TTC549 (cell line): ENCODE measurements around the gene IER2.
"Not testable (repeated sequence)": the region's sequence is repeated elsewhere in the genome, so short reads cannot be mapped to it uniquely, and the experiment has no call there.

Experiments
- FAIRE-seq: peaks from 2 replicates; lab custom pipeline; 2012; peaks lifted over from hg19 to GRCh38; lab: Jason Lieb, UNC

Gene IER2

DNA sequence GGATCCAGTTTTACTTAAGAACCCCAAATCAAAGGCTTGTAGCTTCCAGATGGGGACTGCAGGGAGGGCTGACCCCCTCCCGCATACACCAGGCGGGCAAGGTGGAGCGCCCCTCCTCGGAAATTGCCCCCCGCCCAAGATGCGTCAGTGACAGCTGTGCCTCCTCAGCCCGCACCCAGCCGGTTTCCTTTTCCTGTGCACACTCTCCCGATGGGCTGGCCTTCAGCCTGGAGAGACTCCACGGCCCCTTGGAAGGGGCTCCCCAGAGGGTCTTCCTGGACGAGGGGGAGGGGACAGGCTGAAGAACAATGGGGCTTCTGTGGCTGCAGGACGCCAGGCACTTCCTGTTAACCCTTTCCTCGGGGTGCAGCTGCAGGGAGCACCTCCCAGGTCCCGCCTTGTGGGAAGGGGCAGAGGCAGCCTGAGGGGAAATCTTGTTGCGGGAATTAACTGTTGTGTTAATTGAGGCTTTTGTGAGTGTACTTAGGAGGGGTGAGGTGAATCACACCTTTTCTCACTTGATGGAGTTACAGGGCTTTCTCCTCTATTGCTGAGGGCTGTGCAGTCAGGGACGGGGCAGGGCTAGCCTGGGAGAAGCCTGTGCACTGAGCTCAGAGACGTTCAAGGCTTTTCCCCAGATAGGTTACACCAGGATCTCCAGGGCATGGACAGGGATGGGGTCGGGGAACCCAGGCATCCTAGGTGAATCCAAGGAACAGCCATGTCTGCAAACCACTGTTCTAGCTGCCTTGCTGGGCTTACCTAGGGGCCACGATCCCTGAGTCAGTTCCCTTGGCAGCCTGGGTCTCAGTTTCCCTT, 14.3 kb downstream of the IER2 start:
- no peak for FAIRE-seq

DNA sequence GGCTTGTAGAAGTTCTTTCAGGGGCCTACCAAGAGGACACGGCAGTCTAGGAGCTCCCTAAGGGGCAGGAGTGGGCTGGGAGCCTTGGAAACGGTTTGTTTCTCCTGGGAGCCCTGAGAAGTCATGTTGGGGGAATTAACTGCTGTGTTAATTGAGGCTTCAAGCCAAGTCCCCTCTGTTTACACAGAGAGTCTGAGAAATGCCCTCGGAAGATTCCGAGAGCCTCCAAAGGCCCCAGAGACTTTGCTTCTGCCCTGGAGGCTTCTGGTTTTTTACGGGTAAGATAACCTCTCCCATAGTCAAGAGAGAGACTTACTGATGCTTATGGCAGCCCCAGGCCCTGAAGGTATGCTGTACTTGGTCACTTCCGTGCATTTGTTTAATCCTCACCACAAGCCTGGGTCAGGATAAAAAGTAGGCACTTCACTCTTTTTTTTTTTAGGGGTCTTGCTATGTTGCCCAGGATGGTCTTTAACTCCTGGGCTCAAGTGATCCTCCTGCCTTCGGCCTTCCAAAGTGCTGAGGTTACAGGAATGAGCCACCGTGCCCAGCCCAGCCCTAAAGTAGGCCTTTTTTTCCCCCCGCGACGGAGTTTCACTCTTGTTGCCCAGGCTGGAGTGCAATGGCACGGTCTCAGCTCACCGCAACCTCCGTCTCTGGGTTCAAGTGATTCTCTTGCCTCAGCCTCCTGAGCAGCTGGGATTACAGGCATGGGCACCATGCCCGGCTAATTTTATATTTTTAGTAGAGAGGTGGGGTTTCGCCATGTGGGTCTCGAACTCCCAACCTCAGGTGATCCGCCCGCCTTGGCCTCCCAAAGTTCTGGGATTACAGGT, 15.2 kb downstream of the IER2 start:
- FAIRE-seq, result no peak

DNA sequence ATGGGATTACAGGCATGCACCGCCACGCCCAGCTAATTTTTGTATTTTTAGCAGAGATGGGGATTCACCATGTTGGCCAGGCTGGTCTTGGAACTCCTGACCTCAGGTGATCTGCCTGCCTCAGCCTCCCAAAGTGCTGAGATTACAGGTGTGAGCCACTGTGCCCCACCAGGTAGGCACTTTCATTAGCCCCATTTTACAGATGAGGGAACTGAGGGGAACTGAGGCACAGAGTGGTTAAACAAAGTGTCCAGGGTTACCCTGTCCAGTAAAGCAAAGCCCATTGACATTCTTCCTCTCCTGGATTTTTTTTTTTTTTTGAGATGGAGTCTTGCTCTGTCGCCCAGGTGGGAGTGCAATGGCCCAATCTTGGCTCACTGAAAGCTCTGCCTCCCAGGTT, 15.9 kb downstream of the IER2 start:
- not testable (repeated sequence) for FAIRE-seq

DNA sequence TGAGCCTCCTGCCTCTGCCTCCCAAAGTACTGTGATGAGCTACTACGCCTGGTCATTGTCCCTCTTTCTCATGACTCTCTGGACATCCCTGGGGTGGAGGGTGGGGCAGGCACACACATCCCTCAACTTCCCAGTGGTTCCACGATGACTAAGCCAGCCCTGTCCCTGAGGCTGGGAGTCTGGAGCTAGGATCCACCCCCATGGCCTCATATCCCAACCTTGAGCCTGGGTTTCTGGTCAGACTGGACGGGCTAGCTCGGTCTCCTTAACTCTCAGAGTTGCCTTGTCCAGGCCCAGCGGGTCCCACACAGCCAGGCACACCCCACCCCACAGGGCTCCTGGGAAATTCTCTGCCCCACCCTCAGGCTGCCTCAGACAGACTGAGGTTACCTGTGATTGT, 19.6 kb downstream of the IER2 start:
- FAIRE-seq, result no peak

DNA sequence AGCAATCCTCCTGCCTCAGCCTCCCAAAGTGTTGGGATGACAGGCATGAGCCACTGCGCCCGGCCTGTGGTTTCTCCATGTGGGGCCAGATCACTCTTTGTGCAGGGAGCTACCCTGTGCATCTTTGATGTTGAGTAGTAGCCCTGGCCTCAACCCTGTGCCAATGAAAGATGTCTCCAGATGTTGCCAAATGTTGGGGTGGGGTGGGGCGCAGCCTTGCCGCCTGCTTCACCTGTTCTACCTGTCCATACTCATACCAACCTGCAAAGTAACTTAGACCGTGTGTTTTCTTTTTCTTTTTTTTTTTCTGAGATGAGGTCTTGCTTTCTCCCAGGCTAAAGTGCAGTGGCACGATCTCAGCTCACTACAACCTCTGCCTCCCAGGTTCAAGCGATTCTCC, 20.9 kb downstream of the IER2 start:
- no peak for FAIRE-seq

DNA sequence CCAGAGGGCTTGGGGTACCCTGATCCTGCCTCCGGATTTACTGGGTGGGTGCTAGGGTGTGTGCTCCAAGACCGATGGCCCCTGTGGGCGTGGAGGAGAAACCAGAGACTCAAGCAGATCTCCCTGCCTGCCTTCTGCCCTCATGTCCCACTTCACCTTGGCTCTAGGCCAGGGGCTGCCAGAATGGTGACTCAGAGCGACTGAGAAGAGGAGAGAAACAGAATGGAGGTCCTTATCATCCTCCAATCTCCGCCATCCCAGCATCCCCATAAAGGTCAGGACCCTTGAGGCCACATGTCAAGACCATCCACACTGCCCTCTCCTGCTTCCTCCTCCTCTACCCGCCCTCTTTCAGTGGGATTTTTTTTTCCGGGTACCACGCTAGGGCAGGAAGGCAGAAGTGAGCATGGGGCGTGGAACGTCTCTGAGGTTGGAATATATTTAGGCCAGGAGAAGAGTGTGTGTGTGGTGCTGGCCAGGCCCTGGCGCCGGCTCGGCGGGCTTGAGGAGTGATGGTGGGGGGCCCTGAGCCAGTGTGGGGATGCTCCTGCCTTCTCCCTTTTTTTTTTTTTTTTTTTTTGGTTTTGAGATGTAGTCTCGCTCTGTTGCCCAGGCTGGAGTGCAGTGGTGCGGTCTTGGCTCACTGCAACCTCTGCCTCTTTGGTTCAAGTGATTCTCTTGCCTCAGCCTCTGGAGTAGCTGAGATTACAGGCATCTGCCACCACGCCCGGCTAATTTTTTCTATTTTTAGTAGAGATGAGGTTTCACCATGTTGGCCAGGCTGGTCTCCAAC, 22.3 kb downstream of the IER2 start:
- no peak for FAIRE-seq

DNA sequence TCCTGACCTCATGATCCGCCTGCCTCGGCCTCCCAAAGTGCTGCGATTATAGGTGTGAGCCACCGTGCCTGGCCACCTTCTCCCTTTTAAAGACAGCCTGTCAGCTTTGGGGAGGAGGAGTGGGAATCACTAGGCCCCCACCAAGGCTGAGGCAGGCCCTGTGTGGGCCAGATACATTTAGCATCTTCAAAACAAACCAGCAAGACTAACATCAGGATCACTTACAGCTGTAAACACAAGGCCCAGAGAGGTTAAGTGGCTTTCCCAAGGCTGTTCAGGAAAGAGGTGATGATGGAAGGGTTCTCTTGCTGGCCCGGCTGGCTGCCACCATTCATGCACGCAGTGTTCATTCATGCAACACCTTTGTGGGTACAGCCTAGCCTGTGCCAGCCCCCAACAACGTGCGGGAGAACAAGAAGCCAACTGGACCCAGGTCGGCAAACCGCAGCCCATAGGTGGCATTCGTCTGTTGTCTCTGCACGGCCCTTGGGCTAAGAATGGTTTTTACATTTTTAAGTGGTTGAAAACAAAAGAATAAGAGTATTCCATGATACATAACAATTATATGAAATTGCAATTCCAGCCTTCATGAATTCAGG, 23.0 kb downstream of the IER2 start:
- no peak for FAIRE-seq

DNA sequence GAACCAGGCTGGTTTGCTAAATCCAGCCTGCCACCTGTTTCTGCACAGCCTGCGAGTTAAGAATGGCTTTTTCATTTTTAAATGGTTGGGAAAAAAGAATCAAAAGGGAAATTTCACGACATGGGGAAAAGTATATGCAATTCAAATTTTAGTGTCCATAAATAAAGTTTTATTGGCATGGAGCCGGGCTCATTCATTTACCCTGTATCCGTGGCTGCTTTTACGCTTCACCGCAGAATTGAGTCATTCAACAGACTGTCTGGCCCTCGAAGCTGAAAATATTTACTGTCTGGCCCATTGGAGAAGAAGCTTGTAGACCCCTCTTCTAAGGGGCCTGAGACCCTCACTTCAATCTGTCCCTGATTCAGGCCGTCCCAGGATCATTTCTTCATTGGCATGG, 26.1 kb downstream of the IER2 start:
- FAIRE-seq, result no peak

DNA sequence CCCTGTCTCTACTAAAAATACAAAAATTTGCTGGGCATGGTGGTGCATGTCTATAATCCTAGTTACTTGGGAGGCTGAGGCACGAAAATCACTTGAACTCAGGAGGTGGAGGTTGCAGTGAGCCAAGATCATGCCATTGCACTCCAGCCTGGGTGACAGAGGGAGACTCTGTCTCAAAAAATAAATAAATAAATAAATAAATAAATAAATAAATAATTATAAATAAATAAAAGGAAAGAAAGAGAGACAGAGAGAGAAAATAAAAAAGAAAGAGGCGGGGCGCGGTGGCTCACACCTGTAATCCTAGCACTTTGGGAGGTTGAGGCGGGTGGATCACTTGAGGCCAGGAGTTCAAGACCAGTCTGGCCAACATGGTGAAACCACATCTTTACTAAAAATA, 27.4 kb downstream of the IER2 start:
- FAIRE-seq, result not testable (repeated sequence)

DNA sequence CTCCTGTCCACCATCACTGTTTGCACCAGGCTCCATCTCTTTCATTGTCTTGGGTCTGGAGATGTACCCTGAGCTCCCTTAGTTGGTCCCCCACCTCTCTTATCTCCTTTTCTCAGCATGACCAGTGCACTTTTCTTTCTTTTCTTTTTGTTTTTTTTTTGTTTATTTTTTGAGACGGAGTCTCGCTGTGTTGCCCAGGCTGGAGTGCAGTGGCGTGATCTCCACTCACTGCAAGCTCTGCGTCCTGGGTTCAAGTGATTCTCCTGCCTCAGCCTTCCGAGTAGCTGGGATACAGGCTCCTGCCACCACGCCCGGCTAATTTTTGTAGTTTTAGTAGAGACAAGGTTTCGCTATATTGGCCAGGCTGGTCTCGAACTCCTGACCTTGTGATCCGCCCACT, 28.1 kb downstream of the IER2 start:
- FAIRE-seq, result not testable (repeated sequence)

DNA sequence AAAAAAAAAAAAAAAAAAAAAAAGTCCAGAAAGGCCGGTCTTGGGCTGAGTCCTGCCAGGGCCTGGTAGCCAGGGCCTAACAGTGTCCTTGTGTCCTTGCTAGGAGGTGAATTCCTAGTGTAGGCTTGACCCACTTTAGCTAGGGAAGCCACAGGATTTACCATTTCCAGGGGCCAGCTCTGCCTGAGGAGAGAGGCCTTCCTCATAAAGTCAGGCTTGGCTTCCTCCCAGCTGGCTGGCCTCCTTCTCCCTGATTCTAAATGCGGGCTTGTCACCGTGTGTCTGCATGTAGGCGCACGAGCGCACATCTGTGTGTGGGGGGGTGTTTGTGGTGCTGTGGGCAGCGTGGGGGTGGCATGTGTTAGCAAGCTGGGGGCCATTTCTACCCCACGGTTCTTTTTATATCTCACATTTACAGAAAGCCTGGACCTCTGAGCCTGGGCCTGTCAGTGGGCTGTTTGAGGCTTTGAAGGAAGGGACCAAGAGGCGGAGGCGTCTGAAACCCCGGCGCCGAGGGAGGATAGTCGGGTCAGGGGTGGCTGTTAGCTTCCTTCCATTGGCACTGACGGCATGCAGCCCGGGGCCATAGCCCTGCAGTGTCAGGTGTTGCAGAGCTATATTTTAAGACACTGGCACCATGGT, 31.7 kb downstream of the IER2 start:
- no peak for FAIRE-seq

DNA sequence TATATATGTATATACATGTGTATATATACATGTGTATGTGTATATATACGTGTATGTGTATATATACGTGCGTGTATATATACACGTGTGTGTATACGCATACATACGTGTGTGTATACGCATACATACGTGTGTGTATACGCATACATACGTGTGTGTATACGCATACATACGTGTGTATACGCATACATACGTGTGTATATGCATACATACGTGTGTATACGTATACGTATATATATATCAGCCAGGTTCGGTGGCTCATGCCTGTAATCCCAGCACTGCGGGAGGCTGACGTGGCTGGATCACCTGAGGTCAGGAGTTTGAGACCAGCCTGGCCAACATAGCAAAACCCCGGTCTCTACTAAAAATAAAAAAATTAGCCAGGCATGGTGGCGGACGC, 34.7 kb downstream of the IER2 start:
- FAIRE-seq, result not testable (repeated sequence)

DNA sequence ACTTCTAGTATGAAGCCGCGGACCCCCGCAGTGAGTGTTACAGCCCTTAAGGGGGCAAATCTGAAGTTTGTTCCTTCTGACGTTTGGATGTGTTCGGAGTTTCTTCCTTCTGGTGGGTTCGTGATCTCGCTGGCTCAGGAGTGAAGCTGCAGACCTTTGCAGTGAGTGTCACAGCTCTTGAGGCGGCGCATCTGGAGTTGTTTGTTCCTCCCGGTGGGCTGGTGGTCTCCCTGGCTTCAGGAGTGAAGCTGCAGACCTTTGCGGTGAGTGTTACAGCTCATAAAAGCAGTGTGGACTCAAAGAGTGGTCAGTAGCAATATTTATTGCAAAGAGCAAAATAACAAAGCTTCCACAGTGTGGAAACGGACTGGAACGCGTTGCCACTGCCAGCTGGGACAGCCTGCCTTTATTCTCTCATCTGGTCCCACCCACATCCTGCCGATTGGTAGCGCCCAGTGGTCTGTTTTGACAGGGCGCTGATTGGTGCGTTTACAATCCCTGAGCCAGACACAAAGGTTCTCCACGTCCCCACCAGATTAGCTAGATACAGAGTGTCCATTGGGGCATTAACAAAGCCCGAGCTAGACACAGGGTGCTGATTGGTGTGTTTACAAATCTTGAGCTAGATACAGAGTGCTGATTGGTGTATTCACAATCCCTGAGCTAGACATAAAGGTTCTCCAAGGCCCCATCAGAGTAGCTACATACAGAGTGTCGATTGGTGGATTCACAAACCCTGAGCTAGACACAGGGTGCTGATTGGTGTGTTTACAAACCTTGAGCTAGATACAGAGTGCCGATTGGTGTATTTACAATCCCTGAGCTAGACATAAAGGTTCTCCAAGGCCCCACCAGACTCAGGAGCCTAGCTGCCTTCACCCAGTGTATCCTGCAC, 35.8 kb downstream of the IER2 start:
- not testable (repeated sequence) for FAIRE-seq

DNA sequence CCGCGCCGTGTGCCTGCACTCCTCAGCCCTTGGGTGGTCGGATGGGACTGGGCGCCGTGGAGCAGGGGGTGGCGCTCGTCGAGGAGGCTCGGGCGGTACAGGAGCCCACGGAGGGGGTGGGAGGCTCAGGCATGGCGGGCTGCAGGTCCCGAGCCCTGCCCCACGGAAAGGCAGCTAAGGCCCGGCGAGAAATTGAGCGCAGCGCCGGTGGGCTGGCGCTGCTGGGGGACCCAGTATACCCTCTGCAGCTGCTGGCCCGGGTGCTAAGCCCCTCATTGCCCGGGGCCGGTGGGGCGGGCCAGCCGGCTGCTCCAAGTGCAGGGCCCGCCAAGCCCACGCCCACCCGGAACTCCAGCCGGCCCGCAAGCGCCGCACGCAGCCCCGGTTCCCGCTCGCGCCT, 36.5 kb downstream of the IER2 start:
- FAIRE-seq, result not testable (repeated sequence)

DNA sequence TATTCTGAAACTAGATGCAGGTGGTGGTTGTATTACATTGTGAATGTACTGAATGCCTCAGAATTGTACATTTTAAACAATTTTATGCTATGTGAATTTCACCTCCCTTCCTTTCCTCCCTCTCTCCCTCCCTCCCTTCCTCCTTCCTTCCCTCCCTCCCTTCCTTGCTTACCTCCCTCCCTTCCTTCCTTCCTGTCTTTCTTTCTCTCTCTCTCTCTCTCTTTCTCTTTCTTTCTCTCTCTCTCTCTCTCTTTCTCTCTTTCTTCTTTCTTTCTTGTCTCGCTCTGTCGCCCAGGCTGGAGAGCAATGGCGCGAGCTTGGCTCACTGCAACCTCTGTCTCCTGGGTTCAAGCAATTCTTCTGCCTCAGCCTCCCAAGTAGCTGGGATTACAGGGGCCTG, 37.2 kb downstream of the IER2 start:
- FAIRE-seq, result no peak

DNA sequence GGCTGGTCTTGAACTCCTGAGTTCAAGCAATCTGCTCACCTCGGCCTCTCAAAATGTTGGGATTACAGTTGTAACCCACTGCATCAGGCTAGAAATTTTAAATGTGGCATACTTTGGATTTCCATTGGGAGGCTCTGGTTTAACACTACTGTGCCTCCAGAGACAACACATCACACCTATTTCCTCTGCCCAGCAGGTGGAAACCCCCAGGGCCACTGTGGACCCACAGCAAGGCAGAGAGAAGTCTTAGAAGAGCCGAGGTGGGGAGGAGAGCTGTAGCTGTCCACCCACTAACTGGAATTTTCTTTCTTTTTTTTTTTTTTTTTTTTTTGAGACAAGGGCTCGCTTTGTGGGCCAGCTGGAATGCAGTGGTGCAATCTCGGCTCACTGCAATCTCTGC, 39.4 kb downstream of the IER2 start:
- no peak for FAIRE-seq

DNA sequence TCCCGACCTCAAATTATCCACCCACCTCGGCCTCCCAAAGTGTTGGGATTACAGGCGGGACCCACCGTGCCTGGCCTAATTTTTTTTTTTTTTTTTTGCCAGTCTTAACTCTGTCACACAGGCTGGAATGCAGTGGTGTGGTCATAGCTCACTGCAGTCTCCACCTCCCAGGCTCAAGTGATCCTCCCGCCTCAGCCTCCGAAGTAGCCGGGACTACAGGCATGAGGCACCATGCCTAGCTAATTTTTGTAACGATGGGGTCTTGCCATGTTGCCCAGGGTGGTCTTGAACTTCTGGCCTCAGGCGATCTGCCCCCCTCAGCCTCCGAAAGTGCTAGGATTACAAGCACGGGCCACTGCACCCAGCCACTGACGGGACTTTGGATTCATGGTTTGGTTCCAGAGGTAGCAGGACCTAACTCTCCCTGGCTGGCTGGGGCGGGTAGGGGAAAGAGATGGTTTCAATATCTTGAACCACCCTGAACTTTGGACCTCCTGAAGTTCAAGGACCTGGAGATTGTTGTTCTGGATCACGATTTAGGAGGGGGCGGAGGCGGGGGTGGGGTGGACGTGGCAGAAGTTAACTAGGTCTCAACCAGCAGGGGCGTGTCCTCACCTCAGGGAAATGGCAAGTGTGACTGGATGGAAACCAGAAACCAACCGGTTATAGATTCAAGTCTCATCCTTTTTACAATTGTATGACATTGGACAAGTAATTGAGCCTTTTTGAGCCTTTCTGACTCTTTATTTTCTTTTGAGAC, 40.8 kb downstream of the IER2 start:
- FAIRE-seq, result no peak

DNA sequence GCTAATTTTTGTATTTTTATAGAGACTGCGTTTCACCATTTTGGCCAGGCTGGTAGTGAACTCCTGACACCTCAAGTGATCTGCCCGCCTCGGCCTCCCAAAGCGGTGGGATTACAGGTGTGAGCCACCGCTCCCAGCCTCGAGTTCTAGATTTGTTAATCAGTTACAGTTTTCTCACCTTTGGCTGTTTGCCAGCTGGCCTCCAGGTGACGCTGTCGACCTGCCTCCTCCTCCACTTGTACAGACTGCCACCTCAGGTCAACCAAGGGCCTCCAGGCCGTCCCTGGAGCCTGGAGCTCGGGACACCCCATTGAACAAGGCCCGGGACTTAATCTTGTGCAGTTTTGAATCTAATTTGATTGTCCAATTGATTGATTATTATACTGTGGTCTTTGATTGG, 45.5 kb downstream of the IER2 start:
- FAIRE-seq, result no peak

DNA sequence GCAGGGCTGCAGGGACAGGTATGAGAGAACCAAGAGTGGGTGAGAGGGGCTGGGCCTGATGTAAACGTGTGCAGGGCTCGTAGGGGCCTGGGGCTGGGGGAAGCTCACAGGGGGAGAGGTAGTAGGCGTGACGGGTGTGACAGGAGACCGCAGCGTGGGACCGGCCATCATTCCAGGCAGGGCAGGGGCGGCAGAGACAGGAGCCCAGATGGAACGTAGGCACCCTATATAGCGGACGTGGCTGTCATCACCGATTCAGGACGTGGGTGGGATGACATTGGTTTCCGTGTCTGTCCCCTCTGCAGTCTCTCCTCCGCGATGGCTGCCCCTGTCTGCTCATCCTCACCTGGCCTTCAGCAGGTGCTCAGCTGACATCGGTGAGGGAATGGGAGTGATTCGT, 48.4 kb downstream of the IER2 start:
- FAIRE-seq, result no peak

DNA sequence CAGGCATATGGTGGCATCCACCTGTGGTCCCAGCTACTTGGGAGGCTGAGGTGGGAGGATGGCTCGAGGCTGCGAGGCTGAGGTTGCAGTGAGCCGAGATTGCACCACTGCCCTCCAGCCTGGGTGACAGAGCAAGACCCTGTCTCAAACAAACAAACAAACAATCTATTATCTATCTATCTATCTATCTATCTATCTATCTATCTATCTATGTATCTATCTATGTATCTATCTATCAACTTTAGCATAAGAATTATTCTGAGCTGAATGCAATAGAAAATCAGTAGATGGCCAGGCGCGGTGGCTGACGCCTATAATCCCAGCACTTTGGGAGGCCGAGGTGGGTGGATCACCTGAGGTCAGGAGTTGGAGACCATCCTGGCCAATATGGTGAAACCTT, 51.9 kb downstream of the IER2 start:
- FAIRE-seq, result not testable (repeated sequence)
